GM18519 (cell line): ENCODE results near the gene TMEM94.
"Not testable (repeated sequence)": the region's sequence is repeated elsewhere in the genome, so short reads cannot be mapped to it uniquely, and the experiment has no call there.

Experiments used
- ATAC-seq: cut with Tn5 transposase; IDR thresholded peaks from one replicate; pipeline ENCODE4 v1.9.1; 2021; ENCODE audit warnings: mild to moderate bottlenecking, moderate library complexity; ENCODE audit not compliant: unreplicated experiment, low FRiP score

Gene TMEM94

GRCh38 chr17:75508931-75509361, 52.5 kb downstream of the TMEM94 start:
- no peak for ATAC-seq

DNA sequence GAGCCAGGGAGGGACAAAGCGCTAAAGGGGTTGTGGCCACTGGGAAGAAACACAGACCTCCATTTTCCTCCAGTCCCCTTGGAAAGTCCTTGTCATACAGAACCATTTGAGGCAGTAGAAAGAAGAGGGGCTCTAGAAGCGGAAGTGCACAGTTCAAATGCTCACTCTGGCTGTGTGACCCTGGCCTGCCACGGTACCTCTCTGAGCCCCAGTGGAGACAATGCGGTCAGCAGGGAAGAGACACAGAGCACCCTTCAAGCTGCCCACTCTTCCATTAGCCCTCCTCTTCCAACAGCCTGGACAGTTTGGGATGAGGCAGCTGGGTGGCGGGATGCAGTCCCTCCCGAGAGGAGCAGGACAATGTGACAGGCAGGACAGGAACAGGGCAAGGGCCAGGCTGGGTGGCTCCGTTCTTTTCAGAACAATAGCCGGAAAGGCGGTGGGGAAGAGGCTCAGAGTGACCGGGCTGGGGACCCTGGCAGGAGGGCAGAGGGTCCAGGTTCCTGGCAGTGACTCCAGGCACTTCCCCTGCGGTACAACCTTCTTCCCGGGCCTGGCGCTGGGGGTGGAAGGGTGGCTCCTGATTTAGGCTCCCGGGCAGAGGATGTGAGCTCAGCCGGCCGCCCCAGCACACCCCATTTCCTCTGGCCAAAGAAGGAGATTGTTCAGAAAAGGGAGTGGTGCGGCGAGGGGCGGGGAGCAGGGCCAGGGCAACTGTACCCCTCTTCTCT, 53.3 kb downstream of the TMEM94 start:
- ATAC-seq = no peak

- ATAC-seq = no peak
Measured at GRCh38 chr17:75511270-75511609, 54.8 kb downstream of the TMEM94 start.

DNA sequence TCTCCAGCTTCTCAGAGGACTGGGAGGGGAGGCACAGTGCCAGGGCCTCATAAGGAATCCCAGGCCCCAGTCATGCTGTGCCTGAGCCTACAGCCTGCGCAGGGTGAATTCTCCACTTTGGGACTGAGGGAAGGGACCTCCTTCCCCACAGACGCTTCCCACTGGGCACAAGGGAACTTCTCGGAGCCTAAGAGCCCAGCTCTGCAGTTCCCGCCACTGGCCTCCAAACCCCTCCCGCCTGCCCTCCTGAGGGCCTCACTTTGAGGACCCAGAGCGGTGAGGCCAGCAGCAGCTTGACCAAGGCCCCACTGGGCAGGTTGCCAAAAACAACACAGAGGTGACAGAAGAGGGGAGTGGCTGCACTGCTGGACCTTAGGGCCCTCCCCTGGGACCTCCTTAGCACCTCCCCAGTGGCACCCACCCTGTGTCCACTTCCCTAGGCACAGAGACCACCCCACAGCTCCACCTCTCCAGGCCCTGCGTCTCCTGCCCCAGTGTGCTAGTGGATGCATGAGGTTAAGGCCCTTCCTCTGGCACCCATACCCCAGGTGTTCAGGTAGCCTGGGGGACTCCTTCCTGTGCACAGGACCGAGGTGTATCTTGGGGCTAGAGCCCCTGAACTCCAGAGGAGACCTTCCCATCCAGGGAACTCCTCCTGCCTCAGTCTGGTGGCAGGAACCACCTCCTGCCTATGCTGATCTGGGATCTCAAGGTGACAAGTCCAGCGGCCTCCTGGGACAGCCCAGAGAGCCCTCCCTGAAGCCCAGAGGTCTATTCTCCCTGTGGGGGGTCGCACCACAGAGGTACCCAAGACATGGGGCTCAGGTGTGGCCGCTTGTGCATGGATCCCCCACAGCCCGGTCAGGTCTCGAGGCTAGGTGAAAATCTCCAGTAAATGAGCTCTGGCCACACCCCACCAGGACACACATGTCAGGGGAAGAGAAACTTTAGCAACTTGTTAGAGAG, 55.5 kb downstream of the TMEM94 start:
- no peak for ATAC-seq

DNA sequence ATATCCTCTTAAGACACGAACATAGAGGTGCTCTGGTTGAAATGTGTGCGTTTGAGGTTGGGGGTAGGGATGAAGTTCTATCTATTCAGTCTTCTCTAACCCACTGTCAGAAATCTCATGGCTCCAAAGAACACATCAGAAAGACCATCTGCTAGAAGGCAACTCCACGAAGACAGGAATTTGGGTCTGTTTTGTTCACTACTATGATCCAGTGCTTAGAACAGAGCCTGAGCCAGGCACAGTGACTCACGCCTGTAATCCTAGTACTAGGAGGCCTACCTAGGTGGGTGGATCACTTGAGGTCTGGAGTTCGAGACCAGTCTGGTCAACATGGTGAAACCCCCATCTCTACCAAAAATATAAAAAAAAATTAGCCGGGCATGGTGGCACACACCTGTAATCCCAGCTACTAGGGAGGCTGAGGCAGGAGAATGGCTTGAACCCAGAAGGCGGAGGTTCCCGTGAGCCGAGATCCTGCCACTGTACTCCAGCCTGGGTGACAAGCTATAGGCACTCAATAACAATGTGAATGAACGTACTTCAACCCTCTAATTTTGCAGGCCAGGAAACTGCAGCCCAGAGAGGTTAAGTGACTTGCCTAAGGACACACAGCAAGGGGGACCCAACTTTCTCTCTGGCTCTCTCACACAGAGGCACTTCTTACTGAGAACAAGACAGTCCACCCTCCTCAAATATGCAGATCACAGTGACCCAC, 56.6 kb downstream of the TMEM94 start:
- no peak for ATAC-seq

DNA sequence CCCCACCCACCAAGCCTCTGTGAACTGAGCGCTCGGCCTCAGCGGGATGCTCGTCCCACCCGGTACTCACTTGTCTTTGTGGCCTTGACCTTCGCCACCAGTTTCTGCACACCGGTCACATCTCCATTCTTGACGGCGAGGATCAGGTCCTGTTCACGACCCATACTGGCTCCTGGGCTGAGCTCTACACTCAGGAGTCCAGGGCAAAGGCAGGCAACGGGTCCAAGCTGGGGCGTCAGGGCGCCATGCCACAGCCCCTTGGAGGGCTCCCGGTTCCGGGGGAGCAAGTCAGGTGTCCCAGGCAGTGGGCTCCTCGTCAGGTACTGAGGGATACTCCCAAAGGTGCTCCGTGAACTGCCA, 57.2 kb downstream of the TMEM94 start:
- no peak for ATAC-seq

DNA sequence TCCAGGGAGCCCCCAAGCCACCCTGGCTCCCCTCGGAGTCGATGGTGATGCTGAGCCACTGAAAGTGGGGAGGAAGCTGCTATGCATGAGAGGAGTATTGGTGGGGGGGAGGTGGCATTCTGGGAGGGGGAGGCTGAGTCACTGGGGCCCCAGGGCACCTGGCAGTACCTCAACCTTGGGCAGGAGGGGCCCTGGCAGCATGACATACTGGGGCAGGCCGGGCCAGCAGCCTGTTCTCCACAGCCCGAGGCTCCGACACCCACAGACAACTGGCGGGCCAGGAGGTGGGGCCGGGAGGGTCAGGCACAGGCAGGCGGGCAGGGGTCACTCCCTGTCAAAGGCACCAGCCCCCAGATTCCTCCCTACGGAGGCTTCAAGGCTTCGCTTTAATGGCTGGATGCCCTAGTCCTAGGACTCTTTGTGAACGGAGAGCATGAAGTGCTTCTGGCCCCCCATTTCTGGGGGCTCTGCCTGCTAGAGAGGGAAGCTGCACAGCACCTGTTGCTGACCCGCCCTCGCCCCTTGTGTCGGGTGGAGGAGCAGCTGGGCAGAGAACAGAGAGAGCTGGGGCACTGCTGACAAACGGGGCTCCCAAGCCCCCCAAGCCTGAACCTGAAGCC, 58.0 kb downstream of the TMEM94 start:
- no peak for ATAC-seq

- ATAC-seq = no peak
Measured at GRCh38 chr17:75514919-75515495, 58.6 kb downstream of the TMEM94 start.

- ATAC-seq = peak; percentile 9
Measured at GRCh38 chr17:75515496-75516254, 59.2 kb downstream of the TMEM94 start, which contains the start of gene CASKIN2. CASKIN2 (minus strand) TSS chr17:75515537; CDS start chr17:75513804, 1,733 bp downstream.

- ATAC-seq = peak; percentile 36
Measured at GRCh38 chr17:75516255-75516618, 59.8 kb downstream of the TMEM94 start, which contains the start of gene TSEN54. TSEN54 (plus strand) TSS chr17:75516528; CDS start chr17:75516561, 33 bp downstream.

- ATAC-seq = peak; percentile 12
Measured at GRCh38 chr17:75516619-75517296, 60.3 kb downstream of the TMEM94 start.

GRCh38 chr17:75517297-75517865, 60.9 kb downstream of the TMEM94 start:
- ATAC-seq = no peak

- no peak for ATAC-seq
Measured at GRCh38 chr17:75518201-75518600, 61.8 kb downstream of the TMEM94 start.

DNA sequence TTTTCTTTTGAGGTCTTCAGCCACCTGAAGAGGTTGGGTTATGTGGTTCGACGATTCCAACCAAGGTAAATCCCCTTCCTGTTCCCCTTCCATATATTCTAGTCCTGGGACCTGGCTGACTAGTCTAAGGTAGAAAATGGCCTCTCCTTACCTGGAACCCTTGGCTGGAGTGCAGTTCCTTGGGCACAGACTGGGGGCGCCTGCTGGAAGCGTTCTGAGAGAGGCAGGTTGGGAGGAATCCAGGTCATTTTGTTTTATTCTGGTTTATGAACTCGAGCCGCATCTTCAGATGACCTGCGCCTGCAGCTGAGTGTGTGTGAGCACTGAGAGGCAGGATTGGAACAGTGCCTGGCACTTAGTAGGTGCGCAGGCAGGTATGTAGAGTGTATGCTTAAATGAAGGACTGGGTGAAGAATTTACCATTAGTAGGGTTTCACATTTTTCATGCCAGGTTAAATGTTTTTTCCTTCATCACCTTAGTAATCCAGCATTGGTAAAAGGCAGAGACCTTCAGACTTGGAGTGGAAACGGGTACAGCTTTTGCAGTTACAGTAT, 62.6 kb downstream of the TMEM94 start:
- ATAC-seq = no peak

GRCh38 chr17:75520413-75520812, 64.0 kb downstream of the TMEM94 start:
- not testable (repeated sequence) for ATAC-seq

DNA sequence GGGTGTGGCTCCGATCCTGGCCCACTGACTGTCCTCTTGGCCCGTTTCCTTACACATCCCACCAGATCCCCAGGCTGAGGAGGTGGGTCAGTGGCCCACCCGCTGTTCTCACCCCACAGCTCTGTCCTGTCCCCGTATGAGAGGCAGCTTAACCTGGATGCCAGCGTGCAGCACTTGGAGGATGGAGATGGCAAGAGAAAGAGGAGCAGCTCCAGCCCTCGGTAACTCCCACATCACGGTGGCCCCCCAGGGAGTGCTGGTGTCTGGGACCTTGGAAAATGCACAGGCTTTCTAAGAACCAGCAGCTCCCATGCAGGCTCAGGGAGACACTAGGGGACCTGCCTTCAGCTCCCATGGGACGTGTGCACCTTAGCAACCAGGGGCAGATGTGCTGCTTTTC, 64.9 kb downstream of the TMEM94 start:
- ATAC-seq = no peak

GRCh38 chr17:75521951-75522727, 65.7 kb downstream of the TMEM94 start:
- no peak for ATAC-seq
